Measurements from ENCODE around the gene GSTA4.

GSTA4 gene

DNA sequence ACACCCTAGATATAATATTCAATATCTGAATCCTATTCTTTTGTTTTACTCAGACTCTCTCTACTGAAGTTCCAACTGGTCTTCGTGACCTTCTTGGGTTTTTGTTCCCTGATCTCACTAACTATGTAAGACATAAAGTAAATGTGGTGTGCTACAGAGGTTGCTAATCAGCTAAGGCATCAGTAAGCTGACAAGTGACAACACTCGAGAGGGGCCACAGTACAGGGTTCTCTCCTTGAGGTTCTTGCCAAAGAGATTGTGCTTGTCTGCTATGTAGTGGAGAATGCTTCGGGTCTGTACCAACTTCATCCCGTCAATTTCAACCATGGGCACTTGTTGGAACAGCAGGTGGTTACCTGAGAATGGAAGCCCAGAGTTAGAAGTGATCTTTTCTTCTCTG is 9.9 kb downstream of the GSTA4 start:
- H4K8ac ChIP-seq (ENCODE audit: low read depth, low read length) = no peak overlapping the region
- no peak overlapping the region for H3K18ac ChIP-seq (ENCODE audit: low read length)
- H3K23ac ChIP-seq (ENCODE audit: low read depth, low read length, poor library complexity) = no peak overlapping the region
- H3K27me3 ChIP-seq (ENCODE audit: control insufficient read depth in 3 of 3, insufficient read depth in 3 of 3, low read depth in 1 of 3, low read length in 3 of 3) = no peaks in the 10 kb centered on the region
- no peak overlapping the region for H3K4me3 ChIP-seq (ENCODE audit: low read length in 2 of 2)
- H3K4me1 ChIP-seq (ENCODE audit: control insufficient read depth in 2 of 2, insufficient read depth in 1 of 2, low read depth in 1 of 2, low read length in 2 of 2) = no peaks in the 10 kb centered on the region
- H2BK120ac ChIP-seq (ENCODE audit: low read depth, low read length) = no peak overlapping the region
- H3K36me3 ChIP-seq (replicated peaks in 1 of 2; ENCODE audit: control insufficient read depth in 2 of 2, insufficient read depth in 2 of 2, low read length in 2 of 2) = peaks cover 9 to 89% of the 10 kb centered on the region in 2 donors
- no CpG with 5 or more reads among the region's 4 CpGs for WGBS, 2 donors (ENCODE audit: extremely low coverage in 2 of 2, insufficient read length in 2 of 2, insufficient replicate concordance in 1 of 2)
- no peak overlapping the region for H3K9ac ChIP-seq (ENCODE audit: low read depth, low read length, poor library complexity)
- no peak overlapping the region for H2BK5ac ChIP-seq (ENCODE audit: low read length)
- no peak overlapping the region for H3K4ac ChIP-seq (ENCODE audit: low read length)
- no peak overlapping the region for H2AK5ac ChIP-seq (ENCODE audit: low read depth, low read length)
- H3K27ac ChIP-seq (replicated peaks; ENCODE audit: low read length) = no peak overlapping the region
- H3K4me2 ChIP-seq (ENCODE audit: insufficient read depth, low read length, poor library complexity, severe bottlenecking) = no peak overlapping the region
- H3K14ac ChIP-seq (ENCODE audit: low read length) = no peak overlapping the region
- no peaks in the 10 kb centered on the region for H3K9me3 ChIP-seq (replicated peaks in 1 of 2; ENCODE audit: control insufficient read depth in 2 of 2, insufficient read depth in 1 of 2, low read depth in 1 of 2, low read length in 2 of 2)
- DNase-seq (ENCODE audit: low spot score) = no peak
- no peaks in the 10 kb centered on the region for H3K79me1 ChIP-seq (ENCODE audit: low read depth, low read length)
- H2BK15ac ChIP-seq (ENCODE audit: low read length) = no peak overlapping the region
- no peak overlapping the region for H2AFZ ChIP-seq (ENCODE audit: low read length)
- no peak overlapping the region for H2BK12ac ChIP-seq (ENCODE audit: low read length)
- no peak overlapping the region for H4K91ac ChIP-seq (ENCODE audit: low read depth, low read length, poor library complexity)

GRCh38 chr6:52984247-52984646 is 10.8 kb downstream of the GSTA4 start:
- no peak overlapping the region for H2AK5ac ChIP-seq (ENCODE audit: low read depth, low read length)
- H3K27me3 ChIP-seq (ENCODE audit: control insufficient read depth in 3 of 3, insufficient read depth in 3 of 3, low read depth in 1 of 3, low read length in 3 of 3) = no peaks in the 10 kb centered on the region
- H2AFZ ChIP-seq (ENCODE audit: low read length) = no peak overlapping the region
- DNase-seq (ENCODE audit: low spot score) = no peak
- H3K36me3 ChIP-seq (replicated peaks in 1 of 2; ENCODE audit: control insufficient read depth in 2 of 2, insufficient read depth in 2 of 2, low read length in 2 of 2) = peaks cover 7 to 81% of the 10 kb centered on the region in 2 donors
- no peak overlapping the region for H3K18ac ChIP-seq (ENCODE audit: low read length)
- H3K4me2 ChIP-seq (ENCODE audit: insufficient read depth, low read length, poor library complexity, severe bottlenecking) = no peak overlapping the region
- no peak overlapping the region for H2BK120ac ChIP-seq (ENCODE audit: low read depth, low read length)
- no peak overlapping the region for H2BK5ac ChIP-seq (ENCODE audit: low read length)
- H3K79me1 ChIP-seq (ENCODE audit: low read depth, low read length) = no peaks in the 10 kb centered on the region
- H4K8ac ChIP-seq (ENCODE audit: low read depth, low read length) = no peak overlapping the region
- H3K4me1 ChIP-seq (ENCODE audit: control insufficient read depth in 2 of 2, insufficient read depth in 1 of 2, low read depth in 1 of 2, low read length in 2 of 2) = no peaks in the 10 kb centered on the region
- H3K23ac ChIP-seq (ENCODE audit: low read depth, low read length, poor library complexity) = no peak overlapping the region
- H3K9ac ChIP-seq (ENCODE audit: low read depth, low read length, poor library complexity) = no peak overlapping the region
- H3K4ac ChIP-seq (ENCODE audit: low read length) = no peak overlapping the region
- WGBS, 2 donors (ENCODE audit: extremely low coverage in 2 of 2, insufficient read length in 2 of 2, insufficient replicate concordance in 1 of 2) = no CpG with 5 or more reads among the region's 3 CpGs
- H3K4me3 ChIP-seq (ENCODE audit: low read length in 2 of 2) = no peak overlapping the region
- H3K9me3 ChIP-seq (replicated peaks in 1 of 2; ENCODE audit: control insufficient read depth in 2 of 2, insufficient read depth in 1 of 2, low read depth in 1 of 2, low read length in 2 of 2) = no peaks in the 10 kb centered on the region
- H4K91ac ChIP-seq (ENCODE audit: low read depth, low read length, poor library complexity) = no peak overlapping the region
- no peak overlapping the region for H3K27ac ChIP-seq (replicated peaks; ENCODE audit: low read length)
- no peak overlapping the region for H3K14ac ChIP-seq (ENCODE audit: low read length)
- H2BK12ac ChIP-seq (ENCODE audit: low read length) = no peak overlapping the region
- no peak overlapping the region for H2BK15ac ChIP-seq (ENCODE audit: low read length)

GRCh38 chr6:52983159-52983848 is 11.8 kb downstream of the GSTA4 start:
- Histone ChIP-seq H3K27me3 (ENCODE audit: control insufficient read depth in 3 of 3, insufficient read depth in 3 of 3, low read depth in 1 of 3, low read length in 3 of 3) (no peaks in the 10 kb centered on the region), H3K36me3 (replicated peaks in 1 of 2; ENCODE audit: control insufficient read depth in 2 of 2, insufficient read depth in 2 of 2, low read length in 2 of 2) (peaks cover 6 to 72% of the 10 kb centered on the region in 2 donors), H2BK12ac (ENCODE audit: low read length) (no peak overlapping the region), H3K9me3 (replicated peaks in 1 of 2; ENCODE audit: control insufficient read depth in 2 of 2, insufficient read depth in 1 of 2, low read depth in 1 of 2, low read length in 2 of 2) (no peaks in the 10 kb centered on the region), H3K14ac (ENCODE audit: low read length) (no peak overlapping the region), H2BK15ac (ENCODE audit: low read length) (no peak overlapping the region), H3K9ac (ENCODE audit: low read depth, low read length, poor library complexity) (no peak overlapping the region), H3K23ac (ENCODE audit: low read depth, low read length, poor library complexity) (no peak overlapping the region), H3K4me3 (ENCODE audit: low read length in 2 of 2) (no peak overlapping the region), H4K8ac (ENCODE audit: low read depth, low read length) (no peak overlapping the region), H3K18ac (ENCODE audit: low read length) (no peak overlapping the region), H2AFZ (ENCODE audit: low read length) (no peak overlapping the region), H2BK120ac (ENCODE audit: low read depth, low read length) (no peak overlapping the region), H3K4ac (ENCODE audit: low read length) (no peak overlapping the region), H4K91ac (ENCODE audit: low read depth, low read length, poor library complexity) (no peak overlapping the region), H3K27ac (replicated peaks; ENCODE audit: low read length) (no peak overlapping the region), H3K79me1 (ENCODE audit: low read depth, low read length) (no peaks in the 10 kb centered on the region), H3K4me2 (ENCODE audit: insufficient read depth, low read length, poor library complexity, severe bottlenecking) (no peak overlapping the region), H2AK5ac (ENCODE audit: low read depth, low read length) (no peak overlapping the region), H3K4me1 (ENCODE audit: control insufficient read depth in 2 of 2, insufficient read depth in 1 of 2, low read depth in 1 of 2, low read length in 2 of 2) (no peaks in the 10 kb centered on the region), H2BK5ac (ENCODE audit: low read length) (no peak overlapping the region)
- DNase-seq (ENCODE audit: low spot score) = no peak
- no CpG with 5 or more reads among the region's 5 CpGs for WGBS, 2 donors (ENCODE audit: extremely low coverage in 2 of 2, insufficient read length in 2 of 2, insufficient replicate concordance in 1 of 2)

- Histone ChIP-seq H2BK12ac (ENCODE audit: low read length) (no peak overlapping the region), H4K8ac (ENCODE audit: low read depth, low read length) (no peak overlapping the region), H3K4me3 (ENCODE audit: low read length in 2 of 2) (no peak overlapping the region), H3K4me2 (ENCODE audit: insufficient read depth, low read length, poor library complexity, severe bottlenecking) (no peak overlapping the region), H3K27me3 (ENCODE audit: control insufficient read depth in 3 of 3, insufficient read depth in 3 of 3, low read depth in 1 of 3, low read length in 3 of 3) (no peaks in the 10 kb centered on the region), H2BK120ac (ENCODE audit: low read depth, low read length) (no peak overlapping the region), H3K18ac (ENCODE audit: low read length) (no peak overlapping the region), H3K23ac (ENCODE audit: low read depth, low read length, poor library complexity) (no peak overlapping the region), H3K79me1 (ENCODE audit: low read depth, low read length) (no peaks in the 10 kb centered on the region), H3K14ac (ENCODE audit: low read length) (no peak overlapping the region), H3K27ac (replicated peaks; ENCODE audit: low read length) (no peak overlapping the region), H4K91ac (ENCODE audit: low read depth, low read length, poor library complexity) (no peak overlapping the region), H2AFZ (ENCODE audit: low read length) (no peak overlapping the region), H2AK5ac (ENCODE audit: low read depth, low read length) (no peak overlapping the region), H3K4ac (ENCODE audit: low read length) (no peak overlapping the region), H3K9me3 (replicated peaks in 1 of 2; ENCODE audit: control insufficient read depth in 2 of 2, insufficient read depth in 1 of 2, low read depth in 1 of 2, low read length in 2 of 2) (no peaks in the 10 kb centered on the region), H3K4me1 (ENCODE audit: control insufficient read depth in 2 of 2, insufficient read depth in 1 of 2, low read depth in 1 of 2, low read length in 2 of 2) (no peaks in the 10 kb centered on the region), H2BK5ac (ENCODE audit: low read length) (no peak overlapping the region), H2BK15ac (ENCODE audit: low read length) (no peak overlapping the region), H3K9ac (ENCODE audit: low read depth, low read length, poor library complexity) (no peak overlapping the region), H3K36me3 (replicated peaks in 1 of 2; ENCODE audit: control insufficient read depth in 2 of 2, insufficient read depth in 2 of 2, low read length in 2 of 2) (peaks cover 6 to 65% of the 10 kb centered on the region in 2 donors)
- no peak for DNase-seq (ENCODE audit: low spot score)
- whole genome bisulfite sequencing, 2 donors (ENCODE audit: extremely low coverage in 2 of 2, insufficient read length in 2 of 2, insufficient replicate concordance in 1 of 2) = no CpG with 5 or more reads among the region's 3 CpGs
Observed at GRCh38 chr6:52982680-52983079, 12.4 kb downstream of the GSTA4 start.

All from neuronal stem cell (in vitro differentiated cells).